Ammon's horn (tissue), 1 donor: ENCODE data around the gene ALDH9A1.
"Not testable (repeated sequence)": the region's sequence is repeated elsewhere in the genome, so short reads cannot be mapped to it uniquely, and the experiment has no call there.

Experiments used
- DNase-seq: peaks from one replicate; pipeline ENCODE4 v3.0.0-alpha.2; 2016; ENCODE audit warnings: low spot score

The ALDH9A1 gene

GRCh38 chr1:165697881-165698760 is at the start of gene ALDH9A1:
Gene ALDH9A1 (minus strand): TSS chr1:165698562. CDS start chr1:165698558, 4 bp downstream.
- DNase-seq: peak; percentile 91

GRCh38 chr1:165747632-165748447 is 49.5 kb upstream of the ALDH9A1 start:
- no peak for DNase-seq

- DNase-seq: not testable (repeated sequence)
Measured at GRCh38 chr1:165744913-165745312, 46.6 kb upstream of the ALDH9A1 start.

- no peak for DNase-seq
Measured at GRCh38 chr1:165742194-165742593, 43.8 kb upstream of the ALDH9A1 start.

- no peak for DNase-seq
Measured at GRCh38 chr1:165738794-165739193, 40.4 kb upstream of the ALDH9A1 start.

- no peak for DNase-seq
Measured at GRCh38 chr1:165737196-165737595, 38.8 kb upstream of the ALDH9A1 start.

- DNase-seq: no peak
Measured at GRCh38 chr1:165734906-165735305, 36.5 kb upstream of the ALDH9A1 start.

- no peak for DNase-seq
Measured at GRCh38 chr1:165726841-165727240, 28.5 kb upstream of the ALDH9A1 start.

- no peak for DNase-seq
Measured at GRCh38 chr1:165726169-165726568, 27.8 kb upstream of the ALDH9A1 start.

GRCh38 chr1:165717918-165718515 is 19.7 kb upstream of the ALDH9A1 start:
- DNase-seq: peak; percentile 74

- not testable (repeated sequence) for DNase-seq
Measured at GRCh38 chr1:165716265-165717051, 18.1 kb upstream of the ALDH9A1 start.

GRCh38 chr1:165712764-165713163 is 14.4 kb upstream of the ALDH9A1 start:
- DNase-seq: no peak

- no peak for DNase-seq
Measured at GRCh38 chr1:165707984-165708706, 9.8 kb upstream of the ALDH9A1 start.

GRCh38 chr1:165703648-165704047 is 5.3 kb upstream of the ALDH9A1 start:
- DNase-seq: no peak

GRCh38 chr1:165701922-165702321 is 3.6 kb upstream of the ALDH9A1 start:
- not testable (repeated sequence) for DNase-seq

- DNase-seq: no peak
Measured at GRCh38 chr1:165699577-165699976, 1.2 kb upstream of the ALDH9A1 start.

- DNase-seq: no peak
Measured at GRCh38 chr1:165698761-165699052, 345 bp upstream of the ALDH9A1 start.

GRCh38 chr1:165697491-165697880 is 876 bp downstream of the ALDH9A1 start:
- DNase-seq: no peak

GRCh38 chr1:165696625-165697100 is 1.7 kb downstream of the ALDH9A1 start:
- peak; percentile 54 for DNase-seq

GRCh38 chr1:165695031-165695430 is 3.3 kb downstream of the ALDH9A1 start:
- DNase-seq: no peak

GRCh38 chr1:165688046-165688445 is 10.3 kb downstream of the ALDH9A1 start:
- no peak for DNase-seq
